ENCODE measurements around the gene NBL1. TPM values are rescaled to one million over a fixed set of nuclear protein-coding genes. Genes with fewer than 3 reads are reported as not detected.
A peak's percentile ranks its signal among the peaks of the same experiment; 100 is the strongest.

The NBL1 gene
- total and polyA plus RNA-seq, 9 of the 15 experiments (the other 6 are each of a cell fraction or from before 2014, with no cell fraction given): 0.10 to 3.7 (median 1.8) TPM; not detected in 1

DNA sequence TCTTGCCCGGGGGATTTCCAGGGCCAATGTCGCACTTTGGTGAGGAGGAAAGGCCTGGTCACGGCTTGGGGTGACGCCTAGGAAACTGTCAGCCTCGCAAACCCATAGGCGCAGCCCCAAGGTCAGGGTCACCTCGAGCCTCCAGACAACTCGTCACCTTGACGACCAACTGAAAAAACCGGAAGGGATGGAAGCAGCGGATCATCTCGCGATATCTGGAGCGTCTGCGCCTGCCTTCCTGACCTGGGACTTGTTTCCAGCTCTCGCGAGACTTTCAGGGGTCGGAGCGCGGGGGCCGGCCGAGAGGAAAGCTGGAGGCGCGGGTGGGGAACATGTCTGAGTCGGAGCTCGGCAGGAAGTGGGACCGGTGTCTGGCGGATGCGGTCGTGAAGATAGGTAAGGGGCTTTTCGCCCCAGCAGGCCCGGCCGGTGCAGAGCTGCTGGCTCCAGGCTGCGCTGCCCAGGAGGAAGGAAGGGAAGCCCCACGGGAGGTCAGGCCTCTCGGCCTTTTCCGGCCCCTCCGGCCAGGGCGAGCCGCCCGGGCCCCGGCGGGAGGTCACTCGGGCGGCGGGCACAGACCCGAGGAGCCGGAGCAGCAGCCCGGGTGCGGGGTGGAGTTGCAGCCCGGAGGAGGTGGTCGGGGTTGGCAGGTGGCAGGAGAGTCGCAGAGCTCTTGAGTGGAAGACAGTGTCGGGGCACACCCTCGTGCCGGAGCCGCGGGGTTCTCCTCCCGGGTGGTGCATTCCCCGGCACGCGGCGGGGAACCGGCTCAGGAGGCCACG is 47.2 kb upstream of the NBL1 start (continued):
- TF ChIP-seq, protein P1, sequence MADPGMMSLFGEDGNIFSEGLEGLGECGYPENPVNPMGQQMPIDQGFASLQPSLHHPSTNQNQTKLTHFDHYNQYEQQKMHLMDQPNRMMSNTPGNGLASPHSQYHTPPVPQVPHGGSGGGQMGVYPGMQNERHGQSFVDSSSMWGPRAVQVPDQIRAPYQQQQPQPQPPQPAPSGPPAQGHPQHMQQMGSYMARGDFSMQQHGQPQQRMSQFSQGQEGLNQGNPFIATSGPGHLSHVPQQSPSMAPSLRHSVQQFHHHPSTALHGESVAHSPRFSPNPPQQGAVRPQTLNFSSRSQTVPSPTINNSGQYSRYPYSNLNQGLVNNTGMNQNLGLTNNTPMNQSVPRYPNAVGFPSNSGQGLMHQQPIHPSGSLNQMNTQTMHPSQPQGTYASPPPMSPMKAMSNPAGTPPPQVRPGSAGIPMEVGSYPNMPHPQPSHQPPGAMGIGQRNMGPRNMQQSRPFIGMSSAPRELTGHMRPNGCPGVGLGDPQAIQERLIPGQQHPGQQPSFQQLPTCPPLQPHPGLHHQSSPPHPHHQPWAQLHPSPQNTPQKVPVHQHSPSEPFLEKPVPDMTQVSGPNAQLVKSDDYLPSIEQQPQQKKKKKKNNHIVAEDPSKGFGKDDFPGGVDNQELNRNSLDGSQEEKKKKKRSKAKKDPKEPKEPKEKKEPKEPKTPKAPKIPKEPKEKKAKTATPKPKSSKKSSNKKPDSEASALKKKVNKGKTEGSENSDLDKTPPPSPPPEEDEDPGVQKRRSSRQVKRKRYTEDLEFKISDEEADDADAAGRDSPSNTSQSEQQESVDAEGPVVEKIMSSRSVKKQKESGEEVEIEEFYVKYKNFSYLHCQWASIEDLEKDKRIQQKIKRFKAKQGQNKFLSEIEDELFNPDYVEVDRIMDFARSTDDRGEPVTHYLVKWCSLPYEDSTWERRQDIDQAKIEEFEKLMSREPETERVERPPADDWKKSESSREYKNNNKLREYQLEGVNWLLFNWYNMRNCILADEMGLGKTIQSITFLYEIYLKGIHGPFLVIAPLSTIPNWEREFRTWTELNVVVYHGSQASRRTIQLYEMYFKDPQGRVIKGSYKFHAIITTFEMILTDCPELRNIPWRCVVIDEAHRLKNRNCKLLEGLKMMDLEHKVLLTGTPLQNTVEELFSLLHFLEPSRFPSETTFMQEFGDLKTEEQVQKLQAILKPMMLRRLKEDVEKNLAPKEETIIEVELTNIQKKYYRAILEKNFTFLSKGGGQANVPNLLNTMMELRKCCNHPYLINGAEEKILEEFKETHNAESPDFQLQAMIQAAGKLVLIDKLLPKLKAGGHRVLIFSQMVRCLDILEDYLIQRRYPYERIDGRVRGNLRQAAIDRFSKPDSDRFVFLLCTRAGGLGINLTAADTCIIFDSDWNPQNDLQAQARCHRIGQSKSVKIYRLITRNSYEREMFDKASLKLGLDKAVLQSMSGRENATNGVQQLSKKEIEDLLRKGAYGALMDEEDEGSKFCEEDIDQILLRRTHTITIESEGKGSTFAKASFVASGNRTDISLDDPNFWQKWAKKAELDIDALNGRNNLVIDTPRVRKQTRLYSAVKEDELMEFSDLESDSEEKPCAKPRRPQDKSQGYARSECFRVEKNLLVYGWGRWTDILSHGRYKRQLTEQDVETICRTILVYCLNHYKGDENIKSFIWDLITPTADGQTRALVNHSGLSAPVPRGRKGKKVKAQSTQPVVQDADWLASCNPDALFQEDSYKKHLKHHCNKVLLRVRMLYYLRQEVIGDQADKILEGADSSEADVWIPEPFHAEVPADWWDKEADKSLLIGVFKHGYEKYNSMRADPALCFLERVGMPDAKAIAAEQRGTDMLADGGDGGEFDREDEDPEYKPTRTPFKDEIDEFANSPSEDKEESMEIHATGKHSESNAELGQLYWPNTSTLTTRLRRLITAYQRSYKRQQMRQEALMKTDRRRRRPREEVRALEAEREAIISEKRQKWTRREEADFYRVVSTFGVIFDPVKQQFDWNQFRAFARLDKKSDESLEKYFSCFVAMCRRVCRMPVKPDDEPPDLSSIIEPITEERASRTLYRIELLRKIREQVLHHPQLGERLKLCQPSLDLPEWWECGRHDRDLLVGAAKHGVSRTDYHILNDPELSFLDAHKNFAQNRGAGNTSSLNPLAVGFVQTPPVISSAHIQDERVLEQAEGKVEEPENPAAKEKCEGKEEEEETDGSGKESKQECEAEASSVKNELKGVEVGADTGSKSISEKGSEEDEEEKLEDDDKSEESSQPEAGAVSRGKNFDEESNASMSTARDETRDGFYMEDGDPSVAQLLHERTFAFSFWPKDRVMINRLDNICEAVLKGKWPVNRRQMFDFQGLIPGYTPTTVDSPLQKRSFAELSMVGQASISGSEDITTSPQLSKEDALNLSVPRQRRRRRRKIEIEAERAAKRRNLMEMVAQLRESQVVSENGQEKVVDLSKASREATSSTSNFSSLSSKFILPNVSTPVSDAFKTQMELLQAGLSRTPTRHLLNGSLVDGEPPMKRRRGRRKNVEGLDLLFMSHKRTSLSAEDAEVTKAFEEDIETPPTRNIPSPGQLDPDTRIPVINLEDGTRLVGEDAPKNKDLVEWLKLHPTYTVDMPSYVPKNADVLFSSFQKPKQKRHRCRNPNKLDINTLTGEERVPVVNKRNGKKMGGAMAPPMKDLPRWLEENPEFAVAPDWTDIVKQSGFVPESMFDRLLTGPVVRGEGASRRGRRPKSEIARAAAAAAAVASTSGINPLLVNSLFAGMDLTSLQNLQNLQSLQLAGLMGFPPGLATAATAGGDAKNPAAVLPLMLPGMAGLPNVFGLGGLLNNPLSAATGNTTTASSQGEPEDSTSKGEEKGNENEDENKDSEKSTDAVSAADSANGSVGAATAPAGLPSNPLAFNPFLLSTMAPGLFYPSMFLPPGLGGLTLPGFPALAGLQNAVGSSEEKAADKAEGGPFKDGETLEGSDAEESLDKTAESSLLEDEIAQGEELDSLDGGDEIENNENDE (IDR thresholded peaks at IDR 0.05; ENCODE audit: low read depth, low read length): no peak
- TF ChIP-seq, protein P2, sequence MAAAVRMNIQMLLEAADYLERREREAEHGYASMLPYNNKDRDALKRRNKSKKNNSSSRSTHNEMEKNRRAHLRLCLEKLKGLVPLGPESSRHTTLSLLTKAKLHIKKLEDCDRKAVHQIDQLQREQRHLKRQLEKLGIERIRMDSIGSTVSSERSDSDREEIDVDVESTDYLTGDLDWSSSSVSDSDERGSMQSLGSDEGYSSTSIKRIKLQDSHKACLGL (CRISPR knock-in tag; IDR thresholded peaks at IDR 0.05; ENCODE audit: borderline replicate concordance, poor library complexity, severe bottlenecking): no peak
- TF ChIP-seq TOE1 (IDR thresholded peaks at IDR 0.05; ENCODE audit: borderline replicate concordance) (no peak), TOE1 (CRISPR knock-in tag; IDR thresholded peaks at IDR 0.05; ENCODE audit: borderline replicate concordance, low read depth) (no peak), TAF1 (IDR thresholded peaks at IDR 0.05; ENCODE audit: control insufficient read depth, extremely low read depth, insufficient read depth, low read length, severe bottlenecking) (peak; percentile 98), ZNF316 (IDR thresholded peaks at IDR 0.05) (0 out of 2 replicates have a peak, but pooled peaks have one; percentile 1), ZNF431 (CRISPR knock-in tag; IDR thresholded peaks at IDR 0.05) (peak; percentile 51; the same call in 1 of the 2 replicates), ZZZ3 (IDR thresholded peaks at IDR 0.05) (no peak), ZNF695 (CRISPR knock-in tag; IDR thresholded peaks at IDR 0.05) (no peak), MCM2 (IDR thresholded peaks at IDR 0.05; ENCODE audit: low read depth) (no peak)
- TF ChIP-seq, protein P3, sequence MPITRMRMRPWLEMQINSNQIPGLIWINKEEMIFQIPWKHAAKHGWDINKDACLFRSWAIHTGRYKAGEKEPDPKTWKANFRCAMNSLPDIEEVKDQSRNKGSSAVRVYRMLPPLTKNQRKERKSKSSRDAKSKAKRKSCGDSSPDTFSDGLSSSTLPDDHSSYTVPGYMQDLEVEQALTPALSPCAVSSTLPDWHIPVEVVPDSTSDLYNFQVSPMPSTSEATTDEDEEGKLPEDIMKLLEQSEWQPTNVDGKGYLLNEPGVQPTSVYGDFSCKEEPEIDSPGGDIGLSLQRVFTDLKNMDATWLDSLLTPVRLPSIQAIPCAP (CRISPR knock-in tag; IDR thresholded peaks at IDR 0.05; ENCODE audit: borderline replicate concordance): no peak
- TF ChIP-seq, protein P4, sequence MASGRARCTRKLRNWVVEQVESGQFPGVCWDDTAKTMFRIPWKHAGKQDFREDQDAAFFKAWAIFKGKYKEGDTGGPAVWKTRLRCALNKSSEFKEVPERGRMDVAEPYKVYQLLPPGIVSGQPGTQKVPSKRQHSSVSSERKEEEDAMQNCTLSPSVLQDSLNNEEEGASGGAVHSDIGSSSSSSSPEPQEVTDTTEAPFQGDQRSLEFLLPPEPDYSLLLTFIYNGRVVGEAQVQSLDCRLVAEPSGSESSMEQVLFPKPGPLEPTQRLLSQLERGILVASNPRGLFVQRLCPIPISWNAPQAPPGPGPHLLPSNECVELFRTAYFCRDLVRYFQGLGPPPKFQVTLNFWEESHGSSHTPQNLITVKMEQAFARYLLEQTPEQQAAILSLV (tag; IDR thresholded peaks at IDR 0.05): no peak
- TF ChIP-seq, protein P5, sequence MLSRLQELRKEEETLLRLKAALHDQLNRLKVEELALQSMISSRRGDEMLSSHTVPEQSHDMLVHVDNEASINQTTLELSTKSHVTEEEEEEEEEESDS (CRISPR knock-in tag; IDR thresholded peaks at IDR 0.05): no peak
